GM12878 (cell line): ENCODE results near the gene STARD3. TPM values are rescaled to one million over a fixed set of nuclear protein-coding genes. Genes with fewer than 3 reads are reported as not detected.
A peak's percentile ranks its signal among the peaks of the same experiment; 100 is the strongest.

Experiments used
- ATF2 ChIP-seq: IDR thresholded peaks from 2 replicates; pipeline ENCODE4 v1.6.1; 2012; ENCODE audit warnings: low read length, inconsistent platforms
- BACH1 ChIP-seq: fragments of 450-650 bp; IDR thresholded peaks from 2 replicates; pipeline ENCODE4 v1.6.1; 2017; ENCODE audit warnings: mild to moderate bottlenecking, borderline replicate concordance
- BCLAF1 ChIP-seq: fragments of 450-650 bp; IDR thresholded peaks from 2 replicates; pipeline ENCODE4 v1.6.1; 2017; ENCODE audit warnings: antibody characterized with exemption, mild to moderate bottlenecking, moderate library complexity
- CTCF ChIP-seq, 3 experiments: IDR thresholded peaks in 2 of 3; conservative IDR thresholded peaks in 1 of 3; 2 replicates each; pipeline ENCODE4 v1.5.1; 2011; ENCODE audit warnings: low read depth in 3 of 3, low read length in 3 of 3, mild to moderate bottlenecking in 3 of 3, control low read depth in 2 of 3, moderate library complexity in 2 of 3, inconsistent platforms in 1 of 3, mixed read lengths in 1 of 3; ENCODE audit not compliant: control insufficient read depth in 2 of 3, insufficient read depth in 1 of 3; ENCODE audit errors: extremely low read depth in 1 of 3
- HCFC1 ChIP-seq: fragments of 150-350 bp; IDR thresholded peaks from 2 replicates; pipeline ENCODE4 v1.6.1; 2014; ENCODE audit warnings: low read length
- MTA2 ChIP-seq: fragments of 450-650 bp; IDR thresholded peaks from 2 replicates; pipeline ENCODE4 v1.6.1; 2016; ENCODE audit warnings: low read depth, mild to moderate bottlenecking, moderate library complexity
- NFYA ChIP-seq: IDR thresholded peaks from 2 replicates; pipeline ENCODE4 v1.6.1; 2011; ENCODE audit warnings: low read depth, mild to moderate bottlenecking, low read length, improper control_type of control experiment, borderline replicate concordance
- NR2C1 ChIP-seq: fragments of 450-650 bp; IDR thresholded peaks from 2 replicates; pipeline ENCODE4 v1.6.1; 2017; ENCODE audit warnings: antibody characterized with exemption, mild to moderate bottlenecking, moderate library complexity
- PAX5 ChIP-seq: IDR thresholded peaks from 2 replicates; pipeline ENCODE4 v1.6.1; 2011; ENCODE audit warnings: low read depth, low read length, borderline replicate concordance
- POLR2AphosphoS2 ChIP-seq: IDR thresholded peaks from 2 replicates; pipeline ENCODE4 v1.6.1; 2011; ENCODE audit warnings: low read depth, mild to moderate bottlenecking, low read length, improper control_type of control experiment, moderate library complexity
- RAD21 ChIP-seq: IDR thresholded peaks from 2 replicates; pipeline ENCODE4 v1.6.1; 2011; ENCODE audit warnings: mild to moderate bottlenecking, low read depth, low read length, moderate library complexity; ENCODE audit not compliant: insufficient read depth
- SKIL ChIP-seq: fragments of 450-650 bp; IDR thresholded peaks from 2 replicates; pipeline ENCODE4 v1.6.1; 2017; ENCODE audit warnings: mild to moderate bottlenecking, low read depth, inconsistent platforms; ENCODE audit not compliant: poor library complexity, severe bottlenecking
- TCF3 ChIP-seq: IDR thresholded peaks from 2 replicates; pipeline ENCODE4 v1.6.1; 2012; ENCODE audit warnings: low read depth, mild to moderate bottlenecking, low read length, borderline replicate concordance; ENCODE audit not compliant: insufficient read depth
- ZNF207 ChIP-seq: fragments of 450-650 bp; IDR thresholded peaks from 2 replicates; pipeline ENCODE4 v1.6.1; 2014; ENCODE audit warnings: antibody characterized with exemption, mild to moderate bottlenecking, borderline replicate concordance
- ZNF592 ChIP-seq: fragments of 450-650 bp; IDR thresholded peaks from 2 replicates; pipeline ENCODE4 v1.6.1; 2017; ENCODE audit warnings: mild to moderate bottlenecking, moderate library complexity
- polyA plus RNA-seq, 11 experiments: library from polyadenylated mRNA; depleted of rRNA in 4 of 11; unstranded in 6 of 11; stranded (reverse) in 5 of 11; fragments of >200 nt; fragmentation: Nextera tagmentation in 4 of 11; fragmentation: Illumina TruSeq in 1 of 11; extraction: Ambion mirVana in 4 of 11; extraction: Trizol in 1 of 11; gene quantifications; 1 replicate in 1 of 11; 2 replicates in 10 of 11; pipeline versions ENCODE4 v1.2.1 to v1.2.3, GENCODE V29; 2011 to 2016; ENCODE audit warnings: inconsistent platforms in 2 of 11, missing spikeins in 2 of 11, low read depth in 1 of 11
- total RNA-seq, 4 experiments: library from RNA; depleted of rRNA in 3 of 4; stranded (reverse); fragments of >200 nt in 3 of 4; fragmentation: Illumina TruSeq in 1 of 4; extraction: Trizol in 1 of 4; gene quantifications; 2 replicates each; pipeline versions ENCODE4 v1.2.1 to v1.2.3, GENCODE V29; 2013 to 2021

The STARD3 gene
- total and polyA plus RNA-seq, 10 of the 15 experiments (the other 5 are each of a cell fraction or from before 2014, with no cell fraction given) = 0.08 to 62.7 (median 27.5) TPM

- TF ChIP-seq MTA2 = peak; percentile 68
- peak; percentile 62; the same call in 1 of the 2 replicates for TF ChIP-seq POLR2AphosphoS2
- TF ChIP-seq TCF3 = no peak
- TF ChIP-seq ZNF592 = no peak
- TF ChIP-seq ATF2 = no peak
- peak; percentile 65 for TF ChIP-seq HCFC1
- peak; percentile 49; the same call in 1 of the 2 replicates for TF ChIP-seq BACH1
- 0 out of 2 replicates have a peak, but pooled peaks have one; percentile 72 for TF ChIP-seq ZNF207
- no peak for TF ChIP-seq PAX5
- TF ChIP-seq RAD21 = no peak
- TF ChIP-seq SKIL = no peak
- no peak for TF ChIP-seq NFYA
- peak in 1 of 3 experiments; percentile 10; a peak in 2 of 6 replicates for TF ChIP-seq CTCF (IDR thresholded peaks at IDR 0.05 in 2 of 3, conservative IDR thresholded peaks at IDR 0.05 in 1 of 3; ENCODE audit: control insufficient read depth in 2 of 3, extremely low read depth in 1 of 3, insufficient read depth in 1 of 3, low read depth in 3 of 3, low read length in 3 of 3)
- TF ChIP-seq BCLAF1 = no peak
- peak; percentile 97 for TF ChIP-seq NR2C1
Measured at GRCh38 chr17:39687546-39688474, 50.9 kb downstream of the STARD3 start, which contains the start of gene PGAP3 (continued).
